H7 (cell line): ENCODE data around the gene ALK. TPM values are rescaled to one million over a fixed set of nuclear protein-coding genes. Genes with fewer than 3 reads are reported as not detected.

Source experiments
- DNase-seq: peaks from one replicate; pipeline ENCODE4 v3.0.0; 2012
- H3K27me3 ChIP-seq: 2 replicates; pipeline ENCODE4 v1.6.0; 2011; ENCODE audit warnings: mild to moderate bottlenecking, low read length; ENCODE audit not compliant: control insufficient read depth, insufficient read depth
- H3K36me3 ChIP-seq: replicated peaks from 2 replicates; pipeline ENCODE4 v1.5.1; 2011; ENCODE audit warnings: low read length; ENCODE audit not compliant: control insufficient read depth, insufficient read depth
- H3K4me3 ChIP-seq: 2 replicates; pipeline ENCODE4 v1.5.1; 2011; ENCODE audit warnings: low read depth, mild to moderate bottlenecking, control low read depth, low read length, moderate library complexity; ENCODE audit not compliant: insufficient read depth
- total RNA-seq: library from RNA; depleted of rRNA; stranded (reverse); fragments of >200 nt; shearing (Covaris generic); gene quantifications from 2 replicates; pipeline ENCODE4 v1.2.3, GENCODE V29; 2014

Gene ALK
- total RNA-seq, 1 experiment from 2014 or later: 0.21 TPM

GRCh38 chr2:29490045-29490444 lies 431.3 kb downstream of the ALK start:
- Histone ChIP-seq H3K36me3 (no peaks in the 10 kb centered on the region), H3K27me3 (no peaks in the 10 kb centered on the region), H3K4me3 (no peak overlapping the region)
- no peak for DNase-seq

GRCh38 chr2:29489568-29489967 lies 431.8 kb downstream of the ALK start:
- H3K4me3 ChIP-seq: no peak overlapping the region
- H3K27me3 ChIP-seq: no peaks in the 10 kb centered on the region
- no peaks in the 10 kb centered on the region for H3K36me3 ChIP-seq
- DNase-seq: no peak

GRCh38 chr2:29487967-29488555 lies 433.3 kb downstream of the ALK start:
- H3K4me3 ChIP-seq: no peak overlapping the region
- H3K27me3 ChIP-seq: no peaks in the 10 kb centered on the region
- DNase-seq: no peak
- no peaks in the 10 kb centered on the region for H3K36me3 ChIP-seq

GRCh38 chr2:29485631-29486030 lies 435.8 kb downstream of the ALK start:
- no peaks in the 10 kb centered on the region for H3K27me3 ChIP-seq
- no peaks in the 10 kb centered on the region for H3K36me3 ChIP-seq
- no peak for DNase-seq
- H3K4me3 ChIP-seq: no peak overlapping the region

GRCh38 chr2:29485117-29485516 lies 436.3 kb downstream of the ALK start:
- Histone ChIP-seq H3K27me3 (no peaks in the 10 kb centered on the region), H3K4me3 (no peak overlapping the region), H3K36me3 (no peaks in the 10 kb centered on the region)
- DNase-seq: no peak

- Histone ChIP-seq H3K27me3 (no peaks in the 10 kb centered on the region), H3K4me3 (no peak overlapping the region), H3K36me3 (no peaks in the 10 kb centered on the region)
- no peak for DNase-seq
Observed at GRCh38 chr2:29482867-29483266, 438.5 kb downstream of the ALK start.

- Histone ChIP-seq H3K27me3 (no peaks in the 10 kb centered on the region), H3K4me3 (no peak overlapping the region), H3K36me3 (no peaks in the 10 kb centered on the region)
- no peak for DNase-seq
Observed at GRCh38 chr2:29482348-29482747, 439.0 kb downstream of the ALK start.

- DNase-seq: no peak
Observed at GRCh38 chr2:29481313-29481712, 440.1 kb downstream of the ALK start.

GRCh38 chr2:29480426-29480825 lies 441.0 kb downstream of the ALK start:
- H3K36me3 ChIP-seq: no peaks in the 10 kb centered on the region
- no peaks in the 10 kb centered on the region for H3K27me3 ChIP-seq
- no peak overlapping the region for H3K4me3 ChIP-seq
- DNase-seq: no peak

More at GRCh38 chr2:29481313-29481712, 440.1 kb downstream of the ALK start:
- H3K27me3 ChIP-seq: no peaks in the 10 kb centered on the region
- H3K4me3 ChIP-seq: no peak overlapping the region
- no peaks in the 10 kb centered on the region for H3K36me3 ChIP-seq

- Histone ChIP-seq H3K4me3 (no peak overlapping the region), H3K27me3 (no peaks in the 10 kb centered on the region), H3K36me3 (no peaks in the 10 kb centered on the region)
- DNase-seq: no peak
Observed at GRCh38 chr2:29479401-29479800, 442.0 kb downstream of the ALK start.

GRCh38 chr2:29478641-29479040 lies 442.7 kb downstream of the ALK start:
- DNase-seq: no peak
- H3K4me3 ChIP-seq: no peak overlapping the region
- no peaks in the 10 kb centered on the region for H3K36me3 ChIP-seq
- H3K27me3 ChIP-seq: no peaks in the 10 kb centered on the region

GRCh38 chr2:29477186-29477585 lies 444.2 kb downstream of the ALK start:
- Histone ChIP-seq H3K27me3 (no peaks in the 10 kb centered on the region), H3K36me3 (no peaks in the 10 kb centered on the region), H3K4me3 (no peak overlapping the region)
- no peak for DNase-seq

GRCh38 chr2:29475499-29475898 lies 445.9 kb downstream of the ALK start:
- Histone ChIP-seq H3K27me3 (no peaks in the 10 kb centered on the region), H3K36me3 (no peaks in the 10 kb centered on the region), H3K4me3 (no peak overlapping the region)
- peak; percentile 19 for DNase-seq

- Histone ChIP-seq H3K36me3 (no peaks in the 10 kb centered on the region), H3K27me3 (no peaks in the 10 kb centered on the region), H3K4me3 (no peak overlapping the region)
- no peak for DNase-seq
Observed at GRCh38 chr2:29469961-29470360, 451.4 kb downstream of the ALK start.

- no peak for DNase-seq
- Histone ChIP-seq H3K4me3 (no peak overlapping the region), H3K27me3 (no peaks in the 10 kb centered on the region), H3K36me3 (no peaks in the 10 kb centered on the region)
Observed at GRCh38 chr2:29469516-29469915, 451.9 kb downstream of the ALK start.
